Heart right ventricle (tissue), 16 donors: Measurements from ENCODE around the gene FBXO38. TPM values are rescaled to one million over a fixed set of nuclear protein-coding genes. Genes with fewer than 3 reads are reported as not detected.

ENCODE experiments used
- ATAC-seq, 8 donors: fragments of 200-7000 bp; cut with Tn5 transposase; one replicate each; pipeline ENCODE4 v1.9.1; 2020; ENCODE audit warnings: mild to moderate bottlenecking in 8 of 8, moderate library complexity in 8 of 8, moderate number of reproducible peaks in 1 of 8
- DNase-seq, 2 donors: peaks; one replicate each; pipeline ENCODE4 v3.0.0-alpha.2; 2020
- H3K27ac ChIP-seq, 10 donors: fragments of 200-600 bp; sonication (generic) in 2 of 10; one replicate each; pipeline versions ENCODE4 v1.5.0 to v1.8.0; 2020 to 2022; ENCODE audit warnings: mild to moderate bottlenecking in 3 of 10
- H3K27me3 ChIP-seq, 7 donors: fragments of 200-600 bp; one replicate each; pipeline ENCODE4 v1.8.0; 2021 to 2022; ENCODE audit warnings: mild to moderate bottlenecking in 2 of 7
- H3K36me3 ChIP-seq, 9 donors: fragments of 200-600 bp; sonication (generic) in 1 of 9; one replicate each; pipeline versions ENCODE4 v1.5.0 to v1.8.0; 2020 to 2022; ENCODE audit warnings: mild to moderate bottlenecking in 2 of 9
- H3K4me1 ChIP-seq, 9 donors: fragments of 200-600 bp; sonication (generic) in 1 of 9; one replicate each; pipeline versions ENCODE4 v1.5.0 to v1.8.0; 2020 to 2022; ENCODE audit warnings: mild to moderate bottlenecking in 4 of 9
- H3K4me3 ChIP-seq, 10 donors: fragments of 200-600 bp; sonication (generic) in 2 of 10; one replicate each; pipeline versions ENCODE4 v1.5.0 to v1.8.0; 2020 to 2022; ENCODE audit warnings: mild to moderate bottlenecking in 7 of 10, moderate library complexity in 2 of 10
- H3K9me3 ChIP-seq, 11 donors: fragments of 200-600 bp in 10 of 11; sonication (generic) in 2 of 11; one replicate each; pipeline versions ENCODE4 v1.5.0 to v1.8.0; 2013 to 2022; ENCODE audit warnings: mild to moderate bottlenecking in 2 of 11, control low read depth in 1 of 11, moderate library complexity in 1 of 11
- CTCF ChIP-seq, 9 donors: fragments of 200-600 bp; sonication (generic) in 2 of 9; IDR thresholded peaks; one replicate each; pipeline versions ENCODE4 v1.5.0 to v1.8.0; 2021 to 2022; ENCODE audit warnings: antibody characterized with exemption in 9 of 9, mild to moderate bottlenecking in 5 of 9, moderate library complexity in 1 of 9
- WGBS, 2 donors: extraction: QIAGEN DNeasy Blood & Tissue Kit; methylation state at CpG; one replicate each; pipeline ENCODE4 v1.1.7; 2013; ENCODE audit warnings: inconsistent platforms in 1 of 2; 5-methylcytosine and 5-hydroxymethylcytosine counted together
- intact Hi-C, 10 donors: fragments of 100-400 bp; cut with DNase I; formaldehyde crosslinking; loops; one replicate each; pipeline versions ENCODE4 v1.11.1 to v1.14.2; 2022
- polyA plus RNA-seq, 2 donors: library from polyadenylated mRNA; stranded (reverse); fragments of 200-250 nt; gene quantifications; one replicate each; pipeline ENCODE4 v1.2.3, GENCODE V29; 2013
- total RNA-seq, 10 donors: library from RNA; stranded (reverse); fragmentation: NEBNext Ultra II Directional in 3 of 10; extraction: Animal tissue kit (Norgen Biotek cat#: 25700) in 3 of 10; gene quantifications; one replicate each; pipeline versions ENCODE4 v1.2.1 to v1.2.4, GENCODE V29; 2021 to 2023
- donor health status: Arrhythmogenic right ventricular cardiomyopathy.
- donor health status: ischemic (EF 13 %, LVEDD 7.1; RV severe dilation, severe dysfunction).
- donor health status: healthy with polysubstance abuse.
- donor health status: DM: no; HTN: yes; CAD: no.
- donor health status: DM: no; HTN: no; CAD: no.
- donor health status: ischemic (EF 25% LVEDD 6.9; RV normal size, moderate dysfunction).
- donor health status: ischemic (EF 25% LVEDD 5.7; RV mildly dilated, moderate dysfunction).
- donor health status: healthy.
- donor health status: DM: yes; HTN: yes; CAD: no.
- donor health status: Ischemic cardiomyopathy.
- donor health status: ischemic (EF 35%, LVEDD 5.7; RV mildly dilated, moderate dysfunction).
- donor health status: nonischemic (EF 11% LVEDD 7.7; RV severe dilation, severe dysfunction).
- donor health status: DM: yes; HTN: yes; CAD: no.
- donor health status: PGD.
- donor health status: ischemic (EF 29% LVEDD 5.4; RV normal size, mild dysfunction).
- donor health status: nonischemic (EF 23%, LVEDD 6.1; RV moderate dilation, normal function).

FBXO38 gene
- total and polyA plus RNA-seq, 12 donors, result 10.2 to 66.4 (median 46.6) TPM

- no peaks in the 10 kb centered on the region for H3K27me3 ChIP-seq
- no peaks in the 10 kb centered on the region for H3K9me3 ChIP-seq
- DNase-seq, result no peak
- no peak overlapping the region for H3K4me3 ChIP-seq
- peak in 1 of 8 donors; percentile 22 for ATAC-seq
- peaks cover 0 to 31% (median 4%) of the 10 kb centered on the region in 9 donors for H3K4me1 ChIP-seq
- peaks cover 0 to 100% (median 34%) of the 10 kb centered on the region in 9 donors for H3K36me3 ChIP-seq
- intact Hi-C loops, result no loop called here
- peak overlapping the region in 2 of 10 donors; percentile 36 to 80 for H3K27ac ChIP-seq
- no peak for TF ChIP-seq CTCF (IDR thresholded peaks at IDR 0.05)
- 70 to 77% methylated on average over 3 of the region's 3 CpGs for WGBS, 2 donors
Measured at GRCh38 chr5:148418511-148418910, 34.8 kb downstream of the FBXO38 start.

GRCh38 chr5:148421661-148422060, 37.9 kb downstream of the FBXO38 start:
- intact Hi-C loops, result no loop called here
- peaks cover 0 to 100% (median 56%) of the 10 kb centered on the region in 9 donors for H3K36me3 ChIP-seq
- WGBS, 2 donors, result 85 to 92% methylated on average over 2 of the region's 2 CpGs
- no peaks in the 10 kb centered on the region for H3K9me3 ChIP-seq
- DNase-seq (no peak), ATAC-seq (no peak)
- no peak overlapping the region for H3K27ac ChIP-seq
- TF ChIP-seq CTCF (IDR thresholded peaks at IDR 0.05), result no peak
- H3K27me3 ChIP-seq, result no peaks in the 10 kb centered on the region
- peaks cover 0 to 16% (median 4%) of the 10 kb centered on the region in 9 donors for H3K4me1 ChIP-seq
- H3K4me3 ChIP-seq, result no peak overlapping the region

GRCh38 chr5:148425808-148426207, 42.0 kb downstream of the FBXO38 start:
- Histone ChIP-seq H3K27me3 (no peaks in the 10 kb centered on the region), H3K4me1 (peaks cover 0 to 17% (median 5%) of the 10 kb centered on the region in 9 donors), H3K4me3 (no peak overlapping the region), H3K27ac (peak overlapping the region in 2 of 10 donors; percentile 4 to 23), H3K36me3 (peaks cover 0 to 96% (median 56%) of the 10 kb centered on the region in 9 donors), H3K9me3 (no peaks in the 10 kb centered on the region)
- TF ChIP-seq CTCF (IDR thresholded peaks at IDR 0.05), result no peak
- intact Hi-C loops, result no loop called here
- peak in 3 of 8 donors; percentile 22 to 67 (median 55) for ATAC-seq
- 85 to 93% methylated on average over 1 of the region's 1 CpG for WGBS, 2 donors
- DNase-seq, result no peak

- Histone ChIP-seq H3K27ac (peak overlapping the region in 1 of 10 donors; percentile 4), H3K4me1 (peaks cover 0 to 17% (median 5%) of the 10 kb centered on the region in 9 donors), H3K4me3 (no peak overlapping the region), H3K9me3 (no peaks in the 10 kb centered on the region), H3K27me3 (no peaks in the 10 kb centered on the region), H3K36me3 (peaks cover 0 to 96% (median 56%) of the 10 kb centered on the region in 9 donors)
- ATAC-seq, result peak in 1 of 8 donors; percentile 13
- no peak for TF ChIP-seq CTCF (IDR thresholded peaks at IDR 0.05)
- no peak for DNase-seq
- intact Hi-C loops, result no loop called here
Measured at GRCh38 chr5:148426514-148426913, 42.8 kb downstream of the FBXO38 start.
